Stomach smooth muscle (tissue), 2 donors: ENCODE measurements around the gene SH3D19.

ENCODE experiments used
- H3K27ac ChIP-seq: one replicate; pipeline ENCODE4 v1.7.0; 2013; ENCODE audit warnings: mild to moderate bottlenecking, low read length, inconsistent platforms
- H3K27me3 ChIP-seq, 2 donors: one replicate each; pipeline ENCODE4 v1.7.0; 2013; ENCODE audit warnings: low read length in 2 of 2; ENCODE audit not compliant: insufficient read depth in 2 of 2, control insufficient read depth in 1 of 2
- H3K36me3 ChIP-seq, 2 donors: one replicate each; pipeline ENCODE4 v1.7.0; 2013; ENCODE audit warnings: low read length in 2 of 2; ENCODE audit not compliant: control insufficient read depth in 2 of 2, insufficient read depth in 2 of 2
- H3K4me1 ChIP-seq: one replicate; pipeline ENCODE4 v1.7.0; 2013; ENCODE audit warnings: low read length; ENCODE audit not compliant: control insufficient read depth, insufficient read depth
- H3K4me3 ChIP-seq, 2 donors: one replicate each; pipeline ENCODE4 v1.7.0; 2013; ENCODE audit warnings: low read length in 2 of 2
- H3K9ac ChIP-seq, 2 donors: one replicate each; pipeline ENCODE4 v1.7.0; 2013; ENCODE audit warnings: low read length in 2 of 2, mild to moderate bottlenecking in 1 of 2
- H3K9me3 ChIP-seq, 2 donors: one replicate each; pipeline ENCODE4 v1.7.0; 2013; ENCODE audit warnings: low read length in 2 of 2; ENCODE audit not compliant: control insufficient read depth in 2 of 2
- donor health status: healthy.
- donor health status: Pancreatic carcinoma.

SH3D19 gene

DNA sequence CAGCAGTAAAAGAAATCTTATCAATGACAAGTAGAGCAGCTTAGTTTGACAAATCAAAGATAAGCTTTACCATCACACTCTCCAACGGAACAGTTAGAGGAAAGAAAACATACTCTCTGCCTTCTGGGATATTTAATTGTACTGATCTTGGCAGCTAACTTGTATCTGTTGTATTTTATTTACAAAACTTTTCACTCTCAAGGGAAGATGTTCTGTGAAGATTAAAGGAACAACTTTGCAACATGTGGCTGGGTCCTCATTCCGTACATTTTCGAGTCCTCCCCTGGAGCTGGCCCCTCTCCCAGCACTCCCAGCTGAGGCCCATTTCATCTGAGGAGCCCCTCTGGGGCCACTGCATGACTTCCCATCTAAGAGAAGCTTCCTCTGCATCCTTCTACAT lies 151.5 kb downstream of the SH3D19 start:
- Histone ChIP-seq H3K9me3 (no peaks in the 10 kb centered on the region), H3K4me1 (peaks cover 20% of the 10 kb centered on the region), H3K27me3 (no peaks in the 10 kb centered on the region), H3K9ac (no peak overlapping the region), H3K27ac (no peak overlapping the region), H3K4me3 (no peak overlapping the region), H3K36me3 (peaks cover 10 to 14% of the 10 kb centered on the region in 2 donors)

DNA sequence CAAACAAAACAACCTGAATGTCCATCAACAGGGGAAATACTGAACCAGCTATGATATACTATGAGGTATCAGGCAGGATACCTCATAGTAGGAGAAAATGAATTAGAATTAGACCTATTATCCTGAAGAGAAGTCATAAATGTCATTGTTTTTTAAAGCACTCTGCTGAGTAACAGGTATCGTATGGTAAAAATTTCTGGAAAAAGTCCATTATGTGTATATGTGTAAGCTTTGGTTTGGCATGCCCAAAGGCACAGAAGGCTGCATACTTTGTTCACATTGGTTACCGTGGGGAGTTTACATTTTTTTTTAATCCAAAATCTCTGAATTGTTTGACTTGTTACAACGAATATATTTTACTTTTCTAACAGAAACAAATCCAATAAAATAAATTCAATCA lies 155.5 kb downstream of the SH3D19 start:
- Histone ChIP-seq H3K27me3 (no peaks in the 10 kb centered on the region), H3K36me3 (peaks cover 3 to 7% of the 10 kb centered on the region in 2 donors), H3K9me3 (no peaks in the 10 kb centered on the region), H3K4me1 (peaks cover 26% of the 10 kb centered on the region), H3K4me3 (no peak overlapping the region), H3K27ac (peak overlapping the region; percentile 67), H3K9ac (peak overlapping the region in 1 of 2 donors; percentile 13)

DNA sequence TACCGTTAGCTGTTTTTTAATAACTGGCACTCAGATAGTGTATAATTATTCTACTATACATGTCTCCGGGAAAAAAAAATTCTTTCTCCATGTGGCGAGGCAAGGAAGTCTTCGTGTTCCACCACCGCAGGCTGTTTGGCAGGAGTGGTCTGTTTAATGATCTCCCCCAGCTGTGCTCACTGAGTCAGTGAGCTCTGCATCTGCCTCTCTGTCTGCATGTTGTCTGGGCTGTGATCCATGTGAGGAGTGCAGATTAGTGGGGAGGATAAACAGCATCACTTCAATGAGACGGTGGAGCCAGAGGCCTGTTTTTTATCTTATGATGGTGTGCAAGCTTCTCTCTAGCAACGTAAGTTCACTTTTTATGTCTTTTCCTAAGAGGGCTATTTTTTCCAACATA lies 156.2 kb downstream of the SH3D19 start:
- Histone ChIP-seq H3K9me3 (no peaks in the 10 kb centered on the region), H3K36me3 (peaks cover 0 to 4% of the 10 kb centered on the region in 2 donors), H3K27ac (peak overlapping the region; percentile 67), H3K27me3 (no peaks in the 10 kb centered on the region), H3K9ac (peak overlapping the region in 1 of 2 donors; percentile 39), H3K4me1 (peaks cover 19% of the 10 kb centered on the region), H3K4me3 (no peak overlapping the region)

DNA sequence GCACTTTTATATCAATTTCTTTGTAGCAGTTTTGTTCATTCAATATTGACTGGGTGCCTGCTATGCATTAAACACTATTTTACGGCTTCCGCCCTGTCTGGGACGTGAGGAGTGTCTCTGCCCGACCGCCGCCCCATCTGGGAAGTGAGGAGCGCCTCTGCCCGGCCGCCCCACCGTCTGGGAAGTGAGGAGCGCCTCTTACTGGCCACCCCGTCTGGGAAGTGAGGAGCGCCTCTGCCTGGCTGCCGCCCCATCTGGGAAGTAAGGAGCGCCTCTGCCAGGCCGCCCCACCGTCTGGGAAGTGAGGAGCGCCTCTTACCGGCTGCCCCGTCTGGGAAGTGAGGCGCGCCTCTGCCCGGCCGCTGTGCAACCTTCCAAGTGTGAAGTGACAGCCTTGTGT lies 157.8 kb downstream of the SH3D19 start:
- H3K4me1 ChIP-seq = peaks cover 17% of the 10 kb centered on the region
- no peak overlapping the region for H3K9ac ChIP-seq
- H3K9me3 ChIP-seq = no peaks in the 10 kb centered on the region
- H3K27me3 ChIP-seq = no peaks in the 10 kb centered on the region
- H3K27ac ChIP-seq = no peak overlapping the region
- H3K4me3 ChIP-seq = no peak overlapping the region
- peaks cover 0 to 9% of the 10 kb centered on the region in 2 donors for H3K36me3 ChIP-seq

DNA sequence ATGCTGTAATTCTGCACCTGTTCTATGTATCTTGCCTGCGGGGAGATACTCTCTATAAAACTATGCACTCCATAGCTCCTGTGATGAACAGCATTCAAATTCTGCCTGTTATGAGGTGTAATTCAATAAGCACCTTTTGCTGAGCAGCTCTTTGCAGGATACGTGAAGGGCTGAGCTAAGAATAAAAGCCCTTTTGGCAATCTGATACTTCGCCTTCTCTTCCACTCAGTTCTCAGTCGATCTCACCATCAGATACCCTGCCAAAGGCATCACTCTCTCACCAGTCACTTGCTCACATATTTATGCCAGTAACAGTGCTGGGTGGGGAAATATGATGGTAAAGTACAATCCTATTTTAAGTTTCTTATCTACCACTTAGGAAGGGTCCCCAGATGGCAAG lies 158.8 kb downstream of the SH3D19 start:
- no peak overlapping the region for H3K27ac ChIP-seq
- H3K27me3 ChIP-seq = no peaks in the 10 kb centered on the region
- H3K9ac ChIP-seq = no peak overlapping the region
- H3K4me1 ChIP-seq = peaks cover 10% of the 10 kb centered on the region
- peaks cover 0 to 11% of the 10 kb centered on the region in 2 donors for H3K36me3 ChIP-seq
- no peaks in the 10 kb centered on the region for H3K9me3 ChIP-seq
- no peak overlapping the region for H3K4me3 ChIP-seq

DNA sequence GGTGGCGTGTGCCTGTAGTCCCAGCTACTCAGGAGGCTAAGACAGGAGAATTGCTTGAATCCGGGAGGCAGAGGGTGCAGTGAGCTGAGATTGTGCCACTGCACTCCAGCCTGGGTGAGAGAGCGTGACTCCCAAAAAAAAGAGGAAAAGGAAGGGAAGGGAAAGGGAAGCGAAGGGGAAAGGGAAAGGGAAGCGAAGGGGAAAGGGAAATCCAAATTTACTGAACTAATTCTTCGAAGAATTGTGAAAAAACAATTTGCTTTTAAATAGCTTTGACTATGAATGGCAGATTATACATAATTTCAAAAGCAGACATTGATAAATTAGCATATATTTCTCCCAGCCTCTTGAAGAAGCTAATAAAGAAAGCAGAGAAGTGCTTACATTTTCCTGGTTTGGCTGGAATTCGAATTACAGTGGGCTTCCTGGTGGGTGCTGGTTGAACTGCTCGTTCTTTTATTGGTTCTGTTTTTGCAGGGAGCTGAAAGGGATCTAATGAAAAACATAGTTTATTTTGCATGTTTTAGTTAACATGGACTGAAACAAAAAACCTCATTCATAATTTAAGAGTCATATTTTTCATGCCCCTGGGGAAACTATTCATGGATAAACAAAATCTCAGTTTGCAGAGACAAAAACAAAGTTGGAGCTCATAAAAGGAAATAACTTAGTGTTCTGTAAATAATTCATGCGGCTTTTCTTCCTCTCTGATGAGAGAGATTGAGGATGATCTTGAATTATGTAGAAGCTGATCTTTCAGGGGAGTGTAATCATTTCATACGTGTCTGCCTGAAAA lies 160.0 kb downstream of the SH3D19 start:
- Histone ChIP-seq H3K4me1 (peaks cover 10% of the 10 kb centered on the region), H3K4me3 (no peak overlapping the region), H3K9ac (no peak overlapping the region), H3K27me3 (no peaks in the 10 kb centered on the region), H3K27ac (no peak overlapping the region), H3K9me3 (no peaks in the 10 kb centered on the region), H3K36me3 (peaks cover 0 to 11% of the 10 kb centered on the region in 2 donors)

DNA sequence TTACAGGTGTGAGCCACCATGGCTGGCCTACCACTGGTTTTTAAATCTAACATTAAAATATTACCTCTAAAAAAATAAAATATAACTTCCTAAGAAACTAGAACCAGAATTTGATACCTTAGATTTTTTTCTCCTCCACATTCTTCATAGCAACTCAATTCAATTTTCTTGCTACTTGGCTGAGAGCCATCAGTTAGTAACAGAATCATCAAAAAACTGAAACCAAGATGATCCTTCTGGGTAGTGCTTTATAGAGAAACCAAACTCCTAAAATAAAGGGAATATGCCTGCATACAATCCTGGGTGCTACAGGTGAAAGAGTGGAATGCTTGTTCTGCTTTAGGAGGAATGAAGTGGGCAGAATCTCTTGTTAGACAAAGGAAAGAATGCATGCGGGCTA lies 161.6 kb downstream of the SH3D19 start:
- peaks cover 5 to 11% of the 10 kb centered on the region in 2 donors for H3K36me3 ChIP-seq
- H3K4me1 ChIP-seq = peaks cover 8% of the 10 kb centered on the region
- no peak overlapping the region for H3K27ac ChIP-seq
- H3K9me3 ChIP-seq = no peaks in the 10 kb centered on the region
- no peak overlapping the region for H3K4me3 ChIP-seq
- no peaks in the 10 kb centered on the region for H3K27me3 ChIP-seq
- no peak overlapping the region for H3K9ac ChIP-seq

DNA sequence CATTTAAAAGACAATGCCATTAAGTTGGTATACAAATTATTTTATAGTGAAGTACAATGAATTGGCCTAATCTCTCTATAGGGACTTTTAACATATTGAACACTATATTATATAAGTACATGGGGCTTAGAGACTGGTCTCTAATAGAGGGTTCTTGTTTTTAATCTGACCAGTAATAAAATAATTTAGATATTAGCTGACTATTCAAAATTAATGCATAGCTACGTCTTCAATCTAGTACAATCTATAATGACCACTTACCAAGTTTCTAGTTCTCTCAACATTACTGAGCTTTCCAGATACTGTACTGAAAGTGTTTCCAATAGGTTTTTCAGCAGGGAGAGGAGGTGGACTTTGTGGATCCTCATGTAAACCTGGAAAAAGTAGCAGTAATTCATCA lies 166.4 kb downstream of the SH3D19 start:
- H3K9me3 ChIP-seq = no peaks in the 10 kb centered on the region
- H3K27ac ChIP-seq = no peak overlapping the region
- no peak overlapping the region for H3K4me3 ChIP-seq

DNA sequence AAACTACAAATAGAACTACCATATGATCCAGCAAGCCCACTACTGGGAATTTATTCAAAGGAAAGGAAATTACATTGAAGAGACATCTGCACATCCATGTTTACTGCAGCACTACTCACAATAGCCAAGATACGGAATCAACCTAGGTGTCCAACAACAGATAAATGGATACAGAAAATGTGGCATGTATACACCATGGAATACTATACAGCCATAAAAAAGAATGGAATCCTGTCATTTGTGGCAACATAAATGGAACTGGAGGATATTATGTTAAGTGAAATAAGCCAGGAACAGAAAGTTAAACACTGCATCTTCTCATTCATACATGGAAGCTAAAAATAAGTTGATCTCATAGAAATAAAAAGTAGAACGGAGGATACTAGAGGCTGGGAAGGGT lies 167.9 kb downstream of the SH3D19 start:
- Histone ChIP-seq H3K9me3 (no peaks in the 10 kb centered on the region), H3K27ac (no peak overlapping the region), H3K4me1 (no peaks in the 10 kb centered on the region), H3K27me3 (no peaks in the 10 kb centered on the region), H3K9ac (no peak overlapping the region), H3K36me3 (peaks cover 2 to 10% of the 10 kb centered on the region in 2 donors), H3K4me3 (no peak overlapping the region)

More for the DNA sequence above, 166.4 kb downstream of the SH3D19 start:
- no peaks in the 10 kb centered on the region for H3K4me1 ChIP-seq
- peaks cover 7 to 10% of the 10 kb centered on the region in 2 donors for H3K36me3 ChIP-seq
- H3K9ac ChIP-seq = no peak overlapping the region
- no peaks in the 10 kb centered on the region for H3K27me3 ChIP-seq

DNA sequence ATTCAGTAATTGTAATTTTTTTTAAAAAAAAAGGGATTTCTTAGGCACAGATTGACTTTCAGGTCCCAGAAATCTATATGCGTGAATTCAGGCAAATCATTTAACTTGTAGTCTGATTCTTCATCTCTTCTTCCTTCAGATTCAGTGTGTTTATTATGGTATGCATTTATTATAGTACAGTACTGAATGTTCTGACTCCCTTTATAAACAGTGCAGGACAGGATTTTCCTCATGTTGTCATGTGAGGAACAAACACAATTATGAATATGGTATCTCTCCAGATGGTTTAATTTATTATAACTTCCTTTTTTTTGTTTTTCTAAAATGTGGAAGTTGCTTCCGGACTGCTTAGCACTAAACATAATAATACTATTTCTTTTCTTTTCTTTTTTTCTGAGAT lies 171.8 kb downstream of the SH3D19 start:
- H3K9ac ChIP-seq = no peak overlapping the region
- no peak overlapping the region for H3K4me3 ChIP-seq
- peaks cover 4 to 5% of the 10 kb centered on the region in 2 donors for H3K36me3 ChIP-seq
- H3K9me3 ChIP-seq = no peaks in the 10 kb centered on the region
- H3K4me1 ChIP-seq = no peaks in the 10 kb centered on the region
- no peaks in the 10 kb centered on the region for H3K27me3 ChIP-seq
- no peak overlapping the region for H3K27ac ChIP-seq

DNA sequence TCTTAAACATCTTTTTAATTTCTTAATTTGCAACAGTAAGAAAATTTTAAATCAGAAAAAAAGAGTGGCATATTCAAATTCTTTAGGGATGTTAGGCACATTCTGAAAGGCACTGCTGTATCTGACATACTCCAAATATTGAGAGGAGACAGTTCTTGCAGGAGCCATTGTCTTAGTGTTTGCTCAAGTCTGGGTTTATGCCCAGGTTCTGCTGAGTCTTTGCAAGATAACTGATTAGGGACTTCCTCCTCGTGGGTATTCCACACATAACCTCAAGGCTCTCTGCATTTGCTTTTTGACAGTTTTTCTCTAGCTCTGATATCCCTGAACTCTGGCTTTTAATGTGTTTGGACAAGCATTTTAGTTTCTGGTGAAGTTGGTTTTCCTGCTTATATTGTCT lies 173.4 kb downstream of the SH3D19 start:
- Histone ChIP-seq H3K4me1 (no peaks in the 10 kb centered on the region), H3K27ac (no peak overlapping the region), H3K9ac (no peak overlapping the region), H3K4me3 (no peak overlapping the region), H3K27me3 (no peaks in the 10 kb centered on the region), H3K9me3 (no peaks in the 10 kb centered on the region), H3K36me3 (peaks cover 11 to 17% of the 10 kb centered on the region in 2 donors)
